Measurements from ENCODE around the gene BOD1L1.

DNA sequence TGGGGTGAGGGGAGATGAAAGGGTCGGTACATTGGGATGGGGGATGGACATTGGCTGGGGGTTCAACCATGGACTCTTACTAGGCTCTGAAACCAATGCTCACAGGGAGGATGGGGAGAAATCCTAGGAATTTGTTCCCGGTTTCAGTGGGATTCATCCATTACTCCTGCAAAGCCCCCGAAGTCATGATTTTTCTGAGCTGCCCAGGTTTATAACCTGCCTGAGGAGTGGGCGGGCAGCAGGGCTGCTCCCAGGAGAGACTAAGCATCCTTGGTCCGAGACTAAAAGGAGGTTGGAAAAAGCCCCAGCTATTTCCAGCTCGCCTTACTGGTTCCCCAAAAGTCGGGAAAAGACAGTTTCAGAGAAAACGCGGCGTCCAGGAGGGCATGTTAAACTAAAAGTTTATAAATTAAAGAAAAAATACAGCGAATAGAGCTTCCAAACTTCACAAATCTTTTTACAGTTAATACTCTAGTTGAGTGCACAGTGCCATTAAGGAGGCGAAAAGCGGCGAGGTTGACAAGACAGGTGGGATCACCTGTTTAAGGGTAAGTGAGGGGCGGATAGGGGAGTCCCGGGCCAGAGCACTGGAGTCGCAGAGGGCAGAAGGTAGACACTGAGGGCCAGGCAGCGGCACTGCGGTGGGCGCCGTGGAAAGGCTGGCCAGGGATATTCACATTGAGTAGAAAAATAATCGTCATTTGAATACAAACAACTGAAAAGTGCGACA is 86.9 kb downstream of the BOD1L1 start:
- TF ChIP-seq RBAK (tag by site-specific recombination; IDR thresholded peaks at IDR 0.05), result no peak
- no peak for TF ChIP-seq ZBTB48 (tag by site-specific recombination; IDR thresholded peaks at IDR 0.05)
- TF ChIP-seq, protein P1, sequence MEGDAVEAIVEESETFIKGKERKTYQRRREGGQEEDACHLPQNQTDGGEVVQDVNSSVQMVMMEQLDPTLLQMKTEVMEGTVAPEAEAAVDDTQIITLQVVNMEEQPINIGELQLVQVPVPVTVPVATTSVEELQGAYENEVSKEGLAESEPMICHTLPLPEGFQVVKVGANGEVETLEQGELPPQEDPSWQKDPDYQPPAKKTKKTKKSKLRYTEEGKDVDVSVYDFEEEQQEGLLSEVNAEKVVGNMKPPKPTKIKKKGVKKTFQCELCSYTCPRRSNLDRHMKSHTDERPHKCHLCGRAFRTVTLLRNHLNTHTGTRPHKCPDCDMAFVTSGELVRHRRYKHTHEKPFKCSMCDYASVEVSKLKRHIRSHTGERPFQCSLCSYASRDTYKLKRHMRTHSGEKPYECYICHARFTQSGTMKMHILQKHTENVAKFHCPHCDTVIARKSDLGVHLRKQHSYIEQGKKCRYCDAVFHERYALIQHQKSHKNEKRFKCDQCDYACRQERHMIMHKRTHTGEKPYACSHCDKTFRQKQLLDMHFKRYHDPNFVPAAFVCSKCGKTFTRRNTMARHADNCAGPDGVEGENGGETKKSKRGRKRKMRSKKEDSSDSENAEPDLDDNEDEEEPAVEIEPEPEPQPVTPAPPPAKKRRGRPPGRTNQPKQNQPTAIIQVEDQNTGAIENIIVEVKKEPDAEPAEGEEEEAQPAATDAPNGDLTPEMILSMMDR (tag by site-specific recombination; IDR thresholded peaks at IDR 0.05), result no peak
